ENCODE data around the gene AGGF1. TPM values are rescaled to one million over a fixed set of nuclear protein-coding genes. Genes with fewer than 3 reads are reported as not detected.
"Not testable (repeated sequence)": the region's sequence is repeated elsewhere in the genome, so short reads cannot be mapped to it uniquely, and the experiment has no call there.

Gene AGGF1
- total RNA-seq, 2 donors from 2014 or later: 20.8 to 24.4 TPM

- H3K27ac Mint-ChIP-seq: no peak overlapping the region
- no peak for TF ChIP-seq CTCF (conservative IDR thresholded peaks at IDR 0.05)
- H3K9ac ChIP-seq (ENCODE audit: extremely low read depth, low read length, poor library complexity, severe bottlenecking): no peak overlapping the region
- no peaks in the 10 kb centered on the region for H3K27me3 Mint-ChIP-seq (ENCODE audit: insufficient read depth)
- no peaks in the 10 kb centered on the region for H3K9me3 ChIP-seq (ENCODE audit: control insufficient read depth, low read length)
- 88% methylated on average over 1 of the region's 1 CpG; no CpG with 5 or more reads in 1 of the 2 experiments for WGBS, 2 experiments (ENCODE audit: insufficient coverage in 1 of 2, insufficient read length in 1 of 2)
- H3K27ac ChIP-seq (ENCODE audit: low read depth, low read length): no peak overlapping the region
- H3K27me3 ChIP-seq (ENCODE audit: control insufficient read depth, insufficient read depth, low read length, poor library complexity, severe bottlenecking): no peaks in the 10 kb centered on the region
- no peaks in the 10 kb centered on the region for H3K4me1 ChIP-seq (ENCODE audit: control insufficient read depth, insufficient read depth, low read length)
- no peaks in the 10 kb centered on the region for H3K4me1 Mint-ChIP-seq
- no peaks in the 10 kb centered on the region for H3K36me3 ChIP-seq (ENCODE audit: control insufficient read depth, insufficient read depth, low read length)
- no peak overlapping the region for H3K4me3 Mint-ChIP-seq
- DNase-seq: no peak
- H3K4me3 ChIP-seq (ENCODE audit: low read length): no peak overlapping the region
- H3K9me3 Mint-ChIP-seq: no peaks in the 10 kb centered on the region
- H3K36me3 Mint-ChIP-seq (ENCODE audit: low read depth): peaks cover 17% of the 10 kb centered on the region
Measured at GRCh38 chr5:77103457-77103856, 73.3 kb downstream of the AGGF1 start.

- no peak for TF ChIP-seq CTCF (conservative IDR thresholded peaks at IDR 0.05)
- H3K4me1 Mint-ChIP-seq: no peaks in the 10 kb centered on the region
- H3K4me3 ChIP-seq (ENCODE audit: low read length): no peak overlapping the region
- H3K4me3 Mint-ChIP-seq: no peak overlapping the region
- no peak overlapping the region for H3K9ac ChIP-seq (ENCODE audit: extremely low read depth, low read length, poor library complexity, severe bottlenecking)
- H3K4me1 ChIP-seq (ENCODE audit: control insufficient read depth, insufficient read depth, low read length): no peaks in the 10 kb centered on the region
- H3K27me3 Mint-ChIP-seq (ENCODE audit: insufficient read depth): no peaks in the 10 kb centered on the region
- no peaks in the 10 kb centered on the region for H3K36me3 ChIP-seq (ENCODE audit: control insufficient read depth, insufficient read depth, low read length)
- H3K9me3 ChIP-seq (ENCODE audit: control insufficient read depth, low read length): no peaks in the 10 kb centered on the region
- no peak overlapping the region for H3K27ac ChIP-seq (ENCODE audit: low read depth, low read length)
- no peaks in the 10 kb centered on the region for H3K27me3 ChIP-seq (ENCODE audit: control insufficient read depth, insufficient read depth, low read length, poor library complexity, severe bottlenecking)
- H3K36me3 Mint-ChIP-seq (ENCODE audit: low read depth): peaks cover 17% of the 10 kb centered on the region
- no peak for DNase-seq
- H3K27ac Mint-ChIP-seq: no peak overlapping the region
- H3K9me3 Mint-ChIP-seq: no peaks in the 10 kb centered on the region
Measured at GRCh38 chr5:77104813-77105212, 74.6 kb downstream of the AGGF1 start.

GRCh38 chr5:77107035-77107434 lies 76.8 kb downstream of the AGGF1 start:
- H3K4me1 ChIP-seq (ENCODE audit: control insufficient read depth, insufficient read depth, low read length); H3K9me3 Mint-ChIP-seq: not testable (repeated sequence)

More at GRCh38 chr5:77107035-77107434, 76.8 kb downstream of the AGGF1 start:
- H3K27me3 Mint-ChIP-seq (ENCODE audit: insufficient read depth); H3K9me3 ChIP-seq (ENCODE audit: control insufficient read depth, low read length); H3K9ac ChIP-seq (ENCODE audit: extremely low read depth, low read length, poor library complexity, severe bottlenecking); H3K36me3 ChIP-seq (ENCODE audit: control insufficient read depth, insufficient read depth, low read length); H3K4me3 Mint-ChIP-seq; H3K27ac ChIP-seq (ENCODE audit: low read depth, low read length); H3K4me3 ChIP-seq (ENCODE audit: low read length); H3K27ac Mint-ChIP-seq; H3K27me3 ChIP-seq (ENCODE audit: control insufficient read depth, insufficient read depth, low read length, poor library complexity, severe bottlenecking); DNase-seq; H3K4me1 Mint-ChIP-seq: not testable (repeated sequence)
- H3K36me3 Mint-ChIP-seq (ENCODE audit: low read depth): peaks cover 17% of the 10 kb centered on the region
- 100% methylated on average over 1 of the region's 4 CpGs; no CpG with 5 or more reads in 1 of the 2 experiments for WGBS, 2 experiments (ENCODE audit: insufficient coverage in 1 of 2, insufficient read length in 1 of 2)

Other genes with a start within 250 kb of the AGGF1 start
- gene F2RL1, start 211.4 kb upstream of the AGGF1 start, total RNA-seq: 10 to 100 TPM; 13.4 to 18.2 TPM
- 10 to 100 TPM; 17.2 to 18.3 TPM for gene S100Z, start 180.4 kb upstream of the AGGF1 start, total RNA-seq
- gene CRHBP, start 77.4 kb upstream of the AGGF1 start, total RNA-seq: 10 to 100 TPM; 14.4 to 15.2 TPM
- 1 to 10 TPM; 5.3 to 5.6 TPM for gene ZBED3, start 56.9 kb downstream of the AGGF1 start, total RNA-seq
- gene PDE8B, start 180.3 kb downstream of the AGGF1 start, total RNA-seq: under 1 TPM; 0.20 to 0.51 TPM

Measured in endodermal cell (in vitro differentiated cells).